Retinal pigment epithelial cell (primary cell): ENCODE data around the gene ZC3H14.

Experiments
- DNase-seq: peaks from one replicate; pipeline ENCODE4 v3.0.0-alpha.2; 2010; ENCODE audit warnings: low read depth
- H3K4me3 ChIP-seq: 2 replicates; pipeline ENCODE4 v1.5.1; 2011; ENCODE audit warnings: mild to moderate bottlenecking, low read length, control low read depth, moderate library complexity
- TF ChIP-seq, protein P1 (sequence below): conservative IDR thresholded peaks from 2 replicates; pipeline ENCODE4 v1.5.1; 2011; ENCODE audit warnings: low read depth, low read length, control low read depth, inconsistent platforms

Gene ZC3H14

DNA sequence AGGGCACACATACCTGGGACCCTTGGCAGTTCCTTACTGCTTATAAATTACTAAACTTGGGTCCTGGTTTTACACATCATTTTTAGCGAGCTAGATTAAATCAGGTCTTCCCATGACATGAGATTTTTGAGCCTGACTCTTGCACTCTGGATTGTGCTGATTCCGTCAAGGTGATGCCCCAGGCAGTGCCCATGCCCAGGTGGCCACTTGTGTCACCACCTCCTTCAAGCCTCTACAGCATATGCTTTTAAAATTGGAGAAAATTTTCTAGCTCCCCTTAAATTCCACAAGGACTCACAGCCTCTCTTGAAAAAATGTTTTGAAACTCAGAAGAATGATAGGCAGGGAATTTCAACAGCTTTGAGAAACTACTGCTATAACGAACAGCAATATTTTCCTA, 17.6 kb upstream of the ZC3H14 start:
- TF ChIP-seq, protein P1, sequence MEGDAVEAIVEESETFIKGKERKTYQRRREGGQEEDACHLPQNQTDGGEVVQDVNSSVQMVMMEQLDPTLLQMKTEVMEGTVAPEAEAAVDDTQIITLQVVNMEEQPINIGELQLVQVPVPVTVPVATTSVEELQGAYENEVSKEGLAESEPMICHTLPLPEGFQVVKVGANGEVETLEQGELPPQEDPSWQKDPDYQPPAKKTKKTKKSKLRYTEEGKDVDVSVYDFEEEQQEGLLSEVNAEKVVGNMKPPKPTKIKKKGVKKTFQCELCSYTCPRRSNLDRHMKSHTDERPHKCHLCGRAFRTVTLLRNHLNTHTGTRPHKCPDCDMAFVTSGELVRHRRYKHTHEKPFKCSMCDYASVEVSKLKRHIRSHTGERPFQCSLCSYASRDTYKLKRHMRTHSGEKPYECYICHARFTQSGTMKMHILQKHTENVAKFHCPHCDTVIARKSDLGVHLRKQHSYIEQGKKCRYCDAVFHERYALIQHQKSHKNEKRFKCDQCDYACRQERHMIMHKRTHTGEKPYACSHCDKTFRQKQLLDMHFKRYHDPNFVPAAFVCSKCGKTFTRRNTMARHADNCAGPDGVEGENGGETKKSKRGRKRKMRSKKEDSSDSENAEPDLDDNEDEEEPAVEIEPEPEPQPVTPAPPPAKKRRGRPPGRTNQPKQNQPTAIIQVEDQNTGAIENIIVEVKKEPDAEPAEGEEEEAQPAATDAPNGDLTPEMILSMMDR = no peak
- no peak overlapping the region for H3K4me3 ChIP-seq
- no peak for DNase-seq

DNA sequence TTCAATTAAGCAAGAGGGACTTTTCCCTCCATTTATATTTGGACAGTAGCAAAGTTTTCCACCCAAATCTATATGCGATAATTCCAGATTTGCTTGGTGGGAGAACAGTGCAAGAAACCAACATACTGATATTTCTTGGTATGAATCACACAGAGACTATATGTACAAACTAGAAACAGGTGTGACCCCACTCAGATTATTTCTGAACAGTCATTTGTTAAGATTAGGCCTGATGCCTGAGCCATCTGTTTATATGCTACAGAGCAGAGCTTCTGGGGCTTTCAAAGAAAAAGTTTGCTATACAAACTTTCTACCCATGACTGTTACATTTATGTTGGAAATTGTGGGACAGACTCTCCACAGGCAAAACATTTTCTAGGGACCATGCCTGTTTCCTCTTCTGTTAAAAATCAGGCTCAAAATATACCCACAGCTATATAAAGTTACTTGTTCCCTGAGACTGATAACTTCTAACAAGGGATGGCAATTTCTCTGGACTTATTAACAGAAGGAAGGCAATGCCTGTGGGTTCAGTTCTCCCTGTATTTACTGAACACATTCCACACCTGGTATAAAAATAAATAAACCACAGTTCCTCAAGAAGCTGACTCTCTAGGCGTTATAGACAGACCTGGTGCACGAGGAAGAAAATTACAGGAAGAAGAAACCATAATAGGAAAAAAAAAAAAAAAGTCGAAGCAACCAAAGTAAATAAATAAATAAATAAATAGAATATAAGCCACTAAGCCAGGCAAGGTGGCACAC, 16.0 kb upstream of the ZC3H14 start:
- TF ChIP-seq, protein P1 = no peak
- H3K4me3 ChIP-seq = no peak overlapping the region
- DNase-seq = no peak

DNA sequence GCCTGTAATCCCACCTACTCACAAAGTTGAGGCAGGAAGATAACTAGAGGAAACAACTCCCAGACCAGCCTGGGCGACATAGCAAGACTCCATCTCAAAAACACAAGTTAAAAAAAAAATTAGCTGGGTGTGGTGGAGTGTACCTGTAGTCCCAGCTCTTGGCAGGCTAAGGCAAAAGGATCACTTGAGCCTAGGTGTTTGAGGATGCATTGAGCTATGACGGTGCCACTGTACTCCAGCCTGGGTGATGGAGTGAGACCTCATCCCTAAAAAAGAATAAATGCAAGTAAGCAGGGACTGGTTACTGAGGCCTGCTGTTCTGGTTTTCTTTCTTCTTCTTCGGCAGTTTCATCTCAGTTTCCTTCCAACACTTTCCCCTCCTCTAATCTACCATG, 15.5 kb upstream of the ZC3H14 start:
- DNase-seq = no peak
- no peak overlapping the region for H3K4me3 ChIP-seq
- TF ChIP-seq, protein P1 = no peak

GRCh38 chr14:88550078-88550477, 12.8 kb upstream of the ZC3H14 start:
- no peak for DNase-seq
- H3K4me3 ChIP-seq = no peak overlapping the region
- TF ChIP-seq, protein P1 = no peak

DNA sequence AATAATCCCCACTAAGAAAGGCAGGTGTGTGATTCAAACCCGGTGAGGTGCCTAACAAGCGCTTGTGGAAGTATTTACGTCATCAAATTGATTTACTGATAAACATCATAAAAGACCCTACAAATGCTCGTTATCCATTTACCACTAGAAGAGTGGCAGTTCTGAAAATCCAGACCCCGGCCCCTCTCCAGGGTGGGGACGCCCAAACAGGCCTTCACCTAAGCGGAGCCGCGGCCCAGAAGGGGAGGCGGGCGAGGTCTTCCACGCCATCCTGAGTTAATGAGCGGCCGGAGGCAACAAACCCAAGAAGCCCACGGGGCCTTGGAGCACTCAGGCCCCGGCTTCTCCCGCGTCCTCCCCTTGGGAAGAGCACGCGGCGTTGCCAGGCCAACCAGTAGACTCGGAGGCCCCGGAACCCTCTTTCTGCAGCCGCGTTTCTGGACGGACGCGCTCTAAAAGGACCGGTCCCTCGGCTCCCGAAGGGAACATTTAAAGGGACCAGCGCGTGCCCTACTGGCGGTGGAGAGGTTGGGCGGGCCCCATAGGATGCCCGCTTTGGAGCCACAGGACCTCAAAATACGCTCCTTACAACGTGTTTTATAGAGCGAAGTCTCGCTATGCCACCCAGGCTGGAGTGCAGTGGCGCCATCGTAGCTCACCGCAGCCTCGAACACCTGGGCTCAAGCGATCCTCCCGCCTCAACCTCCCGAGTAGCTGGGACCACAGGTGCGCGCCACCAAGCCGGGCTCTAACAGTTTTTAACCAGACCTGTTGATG, 11.6 kb upstream of the ZC3H14 start:
- peak overlapping the region; percentile 78 for H3K4me3 ChIP-seq
- TF ChIP-seq, protein P1 = no peak
- peak; percentile 43 for DNase-seq

DNA sequence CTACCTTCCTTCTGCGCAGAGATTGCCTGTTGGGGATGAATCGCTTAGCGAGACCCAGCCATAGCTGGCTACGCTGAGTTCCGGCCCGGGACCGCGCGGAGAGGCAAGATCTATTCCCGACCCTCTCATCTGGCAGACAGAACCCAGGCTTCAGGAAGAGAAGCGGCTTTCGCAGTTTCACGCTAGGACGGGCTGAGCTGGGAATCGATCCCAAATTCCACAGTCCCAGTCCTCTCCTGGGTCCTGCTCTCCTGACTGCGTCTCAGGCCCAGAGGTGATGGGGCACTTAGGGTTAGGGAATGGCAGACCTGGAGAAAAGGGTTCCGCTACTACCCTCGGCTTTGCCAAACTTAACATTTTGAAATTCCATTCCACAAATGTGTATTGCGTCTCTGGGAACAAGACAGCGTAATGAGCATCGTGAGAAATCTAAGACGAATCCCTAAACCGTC, 10.8 kb upstream of the ZC3H14 start:
- H3K4me3 ChIP-seq = peak overlapping the region; percentile 78
- TF ChIP-seq, protein P1 = no peak
- no peak for DNase-seq
